Memory B cell (primary cell): ENCODE measurements around the gene ATF7.

Source experiments
- ATAC-seq: fragments of 150-1000 bp; cut with Tn5 transposase; 2 replicates; pipeline ENCODE4 v1.10.0; 2021; ENCODE audit warnings: low read depth, mild to moderate bottlenecking, moderate library complexity
- DNase-seq, 2 donors: peaks; one replicate each; pipeline ENCODE4 v3.0.0; 2022; ENCODE audit warnings: low spot score in 2 of 2
- H3K27ac Mint-ChIP-seq: one replicate; pipeline ENCODE4 v1.8.0; 2022; ENCODE audit warnings: mild to moderate bottlenecking, moderate library complexity, mixed read lengths
- H3K27me3 Mint-ChIP-seq: one replicate; pipeline ENCODE4 v1.8.0; 2022; ENCODE audit warnings: mixed read lengths
- H3K36me3 Mint-ChIP-seq: one replicate; pipeline ENCODE4 v1.8.0; 2022; ENCODE audit warnings: mild to moderate bottlenecking, mixed read lengths
- H3K4me1 Mint-ChIP-seq: one replicate; pipeline ENCODE4 v1.8.0; 2022; ENCODE audit warnings: mixed read lengths
- H3K4me3 Mint-ChIP-seq: one replicate; pipeline ENCODE4 v1.8.0; 2022; ENCODE audit warnings: mild to moderate bottlenecking, moderate library complexity, mixed read lengths
- H3K9me3 Mint-ChIP-seq: one replicate; pipeline ENCODE4 v1.8.0; 2022; ENCODE audit warnings: mixed read lengths

The ATF7 gene

DNA sequence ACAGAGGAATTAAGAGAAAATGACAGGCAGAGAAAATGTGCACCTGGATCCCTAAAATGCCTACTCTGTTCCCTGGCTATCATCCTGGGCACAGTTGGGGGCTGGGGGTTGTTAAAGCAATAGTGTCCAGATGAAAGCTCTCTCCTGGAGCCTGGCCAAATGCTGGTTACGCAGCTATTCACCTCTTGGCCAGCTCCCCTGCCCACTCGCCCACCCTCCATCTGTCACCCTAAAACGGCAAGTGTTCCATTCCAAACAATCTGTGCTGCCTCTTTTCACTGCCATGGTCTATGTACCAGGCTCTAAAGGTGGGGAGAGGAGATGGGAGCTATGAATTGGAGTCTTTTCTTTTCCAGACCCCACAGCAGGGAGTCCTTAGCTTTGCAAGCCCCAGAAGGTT, 94.2 kb downstream of the ATF7 start:
- Mint-ChIP-seq H3K4me1 (no peaks in the 10 kb centered on the region), H3K36me3 (peaks cover 27% of the 10 kb centered on the region), H3K27me3 (no peaks in the 10 kb centered on the region), H3K9me3 (no peaks in the 10 kb centered on the region), H3K27ac (no peak overlapping the region), H3K4me3 (no peak overlapping the region)
- DNase-seq (no peak), ATAC-seq (no peak)

DNA sequence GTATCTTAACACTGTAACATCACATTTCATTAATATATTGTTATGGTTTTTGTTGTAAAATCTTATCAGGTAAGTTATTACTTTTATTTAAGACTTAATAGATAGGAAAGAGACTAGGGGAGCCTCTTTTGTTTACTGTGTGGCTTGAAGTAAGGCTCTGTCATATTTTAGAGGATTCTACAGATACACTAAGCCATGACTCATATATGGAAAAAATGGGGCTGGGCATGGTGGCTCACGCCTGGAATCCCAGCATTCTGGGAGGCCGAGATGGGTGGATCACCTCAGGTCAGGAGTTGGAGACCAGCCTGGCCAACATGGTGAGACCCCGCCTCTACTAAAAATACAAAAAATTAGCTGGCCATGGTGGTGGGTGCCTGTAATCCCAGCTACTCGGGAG, 95.3 kb downstream of the ATF7 start:
- H3K27ac Mint-ChIP-seq = no peak overlapping the region
- H3K4me1 Mint-ChIP-seq = no peaks in the 10 kb centered on the region
- ATAC-seq (no peak), DNase-seq (no peak)
- H3K27me3 Mint-ChIP-seq = no peaks in the 10 kb centered on the region
- H3K36me3 Mint-ChIP-seq = peaks cover 29% of the 10 kb centered on the region
- H3K4me3 Mint-ChIP-seq = no peak overlapping the region
- H3K9me3 Mint-ChIP-seq = no peaks in the 10 kb centered on the region

DNA sequence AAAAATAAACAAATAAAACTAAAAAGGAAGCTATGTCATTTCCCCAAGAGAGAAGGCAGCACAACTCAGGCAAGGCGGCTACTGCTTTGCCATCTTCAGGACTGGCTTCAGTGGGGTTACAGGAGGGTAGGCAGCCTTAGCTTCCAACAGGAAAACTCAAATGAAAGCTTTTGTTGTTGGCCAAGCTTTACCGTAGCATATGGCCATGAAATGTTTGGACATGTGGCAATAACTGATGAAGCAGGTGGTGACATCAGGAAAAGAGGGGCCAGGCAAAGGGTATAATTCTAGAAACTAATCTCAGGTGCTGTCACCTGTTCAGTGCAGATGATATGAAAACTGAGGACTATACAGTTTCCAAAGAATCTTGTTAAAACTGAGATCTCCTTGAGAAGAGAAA, 96.1 kb downstream of the ATF7 start:
- Mint-ChIP-seq H3K36me3 (peaks cover 29% of the 10 kb centered on the region), H3K4me3 (no peak overlapping the region), H3K4me1 (no peaks in the 10 kb centered on the region), H3K27me3 (no peaks in the 10 kb centered on the region), H3K9me3 (no peaks in the 10 kb centered on the region), H3K27ac (no peak overlapping the region)
- DNase-seq (no peak), ATAC-seq (no peak)

DNA sequence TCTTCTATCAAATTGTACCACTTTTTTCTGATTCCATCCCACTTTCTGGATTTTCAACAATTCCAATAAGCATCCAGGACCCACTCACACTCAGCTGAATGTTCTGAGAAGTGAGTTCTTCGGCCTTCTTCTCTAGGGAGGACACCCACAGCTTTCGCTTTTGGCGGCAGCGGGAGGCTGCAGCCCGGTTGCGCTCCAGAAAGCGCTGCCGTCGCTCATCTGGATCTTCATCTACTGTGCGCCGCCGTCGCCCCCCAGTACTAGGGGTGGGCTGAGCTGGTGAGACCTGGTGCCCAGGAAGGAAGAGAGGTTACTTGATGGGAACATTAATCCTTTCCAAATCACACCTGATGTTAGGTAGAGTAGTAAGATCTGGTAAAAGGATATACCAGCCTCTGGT, 101.7 kb downstream of the ATF7 start:
- no peaks in the 10 kb centered on the region for H3K27me3 Mint-ChIP-seq
- peaks cover 31% of the 10 kb centered on the region for H3K36me3 Mint-ChIP-seq
- no peaks in the 10 kb centered on the region for H3K4me1 Mint-ChIP-seq
- DNase-seq (no peak), ATAC-seq (no peak)
- no peak overlapping the region for H3K27ac Mint-ChIP-seq
- no peak overlapping the region for H3K4me3 Mint-ChIP-seq
- H3K9me3 Mint-ChIP-seq = no peaks in the 10 kb centered on the region

DNA sequence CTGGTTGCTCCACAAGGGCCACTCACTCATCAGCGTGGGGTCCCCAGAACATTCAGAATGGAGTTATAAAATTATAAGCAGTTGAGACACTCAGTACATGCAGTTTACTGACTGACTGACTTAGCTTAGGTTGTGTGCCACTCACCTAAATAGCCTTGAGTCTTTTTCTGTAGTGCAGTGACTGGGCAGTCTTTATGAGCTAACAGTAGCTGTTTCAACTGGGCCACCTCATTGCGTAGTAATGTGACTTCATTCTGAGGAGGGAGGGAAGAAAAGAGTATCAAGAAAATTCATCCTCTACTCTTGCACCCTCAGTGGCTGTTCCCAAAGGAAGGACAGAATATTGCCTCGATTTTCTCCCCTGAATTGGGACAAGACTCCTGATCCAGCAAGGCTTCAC, 103.1 kb downstream of the ATF7 start:
- Mint-ChIP-seq H3K36me3 (peaks cover 28% of the 10 kb centered on the region), H3K9me3 (no peaks in the 10 kb centered on the region), H3K27me3 (no peaks in the 10 kb centered on the region), H3K27ac (no peak overlapping the region), H3K4me3 (no peak overlapping the region), H3K4me1 (no peaks in the 10 kb centered on the region)
- ATAC-seq (no peak), DNase-seq (no peak)

DNA sequence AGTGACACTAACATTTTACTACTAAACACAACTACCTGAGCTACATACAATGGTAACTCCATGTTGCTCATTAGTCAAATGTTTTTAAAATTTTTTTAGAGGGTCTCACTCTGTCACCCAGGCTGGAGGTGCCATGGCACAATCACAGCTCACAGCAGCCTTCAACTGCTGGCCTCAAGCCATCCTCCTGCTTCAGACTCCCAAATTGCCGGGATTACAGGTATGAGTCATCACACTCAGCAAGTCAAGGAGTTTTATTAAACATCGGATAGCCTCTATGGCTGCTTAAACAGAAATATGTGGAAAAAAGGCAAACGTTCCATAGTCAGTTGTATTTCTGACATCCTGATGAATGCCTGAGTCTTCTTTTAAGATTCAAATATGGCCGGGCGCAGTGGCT, 107.8 kb downstream of the ATF7 start:
- DNase-seq = no peak
- no peak overlapping the region for H3K27ac Mint-ChIP-seq
- ATAC-seq = no peak

DNA sequence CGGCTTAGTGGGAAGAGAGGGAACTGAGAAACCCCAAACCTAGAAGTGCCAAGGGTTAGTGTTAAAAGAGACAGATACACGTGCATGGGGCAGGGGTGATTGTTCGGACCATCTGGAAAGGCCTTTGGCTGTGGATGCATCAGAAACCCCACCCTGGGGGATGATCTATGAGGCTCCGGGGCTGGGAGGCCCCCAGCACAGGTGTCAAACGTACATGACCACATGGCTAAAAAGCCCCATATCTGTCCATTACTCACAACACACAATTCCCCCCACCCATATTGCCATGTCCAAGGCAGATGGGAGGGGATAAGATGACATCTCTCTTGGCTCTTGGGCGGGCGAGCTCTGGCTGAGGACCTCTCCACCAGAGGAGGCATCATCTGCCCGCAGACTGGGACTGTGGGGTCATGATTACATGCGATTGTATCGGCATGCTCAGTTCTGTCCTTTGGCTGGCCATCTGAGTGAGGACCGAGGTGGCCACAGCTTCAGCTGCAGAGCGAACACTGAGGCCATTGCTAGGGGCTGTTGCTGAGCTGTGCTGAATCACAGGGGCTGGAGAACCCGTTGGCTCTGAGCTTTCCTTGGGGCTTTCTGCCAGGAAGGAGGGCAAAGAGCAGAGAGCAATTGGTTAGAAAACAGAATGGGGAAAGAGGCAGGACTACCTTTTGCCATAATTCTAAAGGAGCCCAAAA, 109.3 kb downstream of the ATF7 start:
- DNase-seq (no peak), ATAC-seq (no peak)
- H3K27ac Mint-ChIP-seq = peak overlapping the region; percentile 22
- H3K4me1 Mint-ChIP-seq = no peaks in the 10 kb centered on the region
- no peak overlapping the region for H3K4me3 Mint-ChIP-seq
- peaks cover 31% of the 10 kb centered on the region for H3K36me3 Mint-ChIP-seq
- H3K27me3 Mint-ChIP-seq = no peaks in the 10 kb centered on the region
- no peaks in the 10 kb centered on the region for H3K9me3 Mint-ChIP-seq

More for the DNA sequence above, 107.8 kb downstream of the ATF7 start:
- no peak overlapping the region for H3K4me3 Mint-ChIP-seq
- no peaks in the 10 kb centered on the region for H3K9me3 Mint-ChIP-seq
- H3K4me1 Mint-ChIP-seq = no peaks in the 10 kb centered on the region
- H3K36me3 Mint-ChIP-seq = peaks cover 35% of the 10 kb centered on the region
- no peaks in the 10 kb centered on the region for H3K27me3 Mint-ChIP-seq

DNA sequence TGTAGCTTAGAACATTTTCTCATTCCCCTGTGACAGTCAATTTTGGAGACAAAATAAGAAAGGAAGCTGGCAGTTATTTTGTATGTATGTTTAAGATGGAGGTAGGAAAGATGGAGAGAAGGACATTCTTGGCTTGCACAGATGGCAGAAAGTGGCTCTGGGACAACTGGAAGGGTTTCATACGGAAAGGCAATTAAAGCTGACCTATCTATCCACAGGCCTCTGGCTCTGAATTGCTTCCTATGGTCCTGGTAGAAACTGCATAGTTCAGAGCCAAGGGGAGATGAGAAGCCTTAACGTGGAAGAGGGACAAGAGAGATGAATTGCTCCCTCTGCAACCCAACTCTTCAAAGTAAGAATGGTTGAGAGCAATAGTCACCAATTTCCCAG, 110.9 kb downstream of the ATF7 start:
- no peak overlapping the region for H3K4me3 Mint-ChIP-seq
- H3K27me3 Mint-ChIP-seq = no peaks in the 10 kb centered on the region
- H3K36me3 Mint-ChIP-seq = peaks cover 24% of the 10 kb centered on the region
- no peaks in the 10 kb centered on the region for H3K9me3 Mint-ChIP-seq
- ATAC-seq (no peak), DNase-seq (no peak)
- no peaks in the 10 kb centered on the region for H3K4me1 Mint-ChIP-seq
- peak overlapping the region; percentile 22 for H3K27ac Mint-ChIP-seq

DNA sequence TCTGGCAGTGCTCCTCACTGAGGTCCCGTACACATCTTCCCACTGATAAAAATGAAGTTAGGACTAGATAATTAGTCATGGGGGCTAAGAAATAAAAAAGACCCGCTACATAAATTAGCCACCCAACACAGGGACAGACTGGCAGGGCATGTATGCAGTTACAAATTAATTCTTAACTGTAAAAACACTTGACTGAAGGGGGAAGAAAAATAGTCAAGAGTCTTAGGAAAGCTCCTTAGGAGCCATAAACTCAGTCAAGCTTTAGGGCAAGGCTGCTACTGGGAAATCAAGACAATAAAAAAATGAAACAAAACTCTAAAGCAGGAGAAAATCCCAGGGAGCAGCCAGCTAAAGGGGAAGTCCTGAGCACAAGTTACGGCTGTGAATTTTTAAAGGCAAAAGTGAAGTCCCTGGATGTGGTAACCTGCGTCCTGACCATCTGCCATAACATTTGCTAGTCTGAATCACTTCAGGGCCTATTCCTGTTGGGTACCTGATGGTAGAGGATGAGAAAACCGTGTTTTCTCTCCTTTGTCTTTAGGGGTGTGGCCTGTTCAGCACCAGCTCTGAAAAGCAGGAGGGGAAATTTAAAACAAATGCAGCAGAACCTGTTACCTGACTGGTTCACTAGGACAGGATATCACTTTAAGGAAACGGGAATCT, 111.4 kb downstream of the ATF7 start:
- Mint-ChIP-seq H3K4me3 (no peak overlapping the region), H3K4me1 (no peaks in the 10 kb centered on the region), H3K27ac (peak overlapping the region; percentile 22), H3K36me3 (peaks cover 21% of the 10 kb centered on the region), H3K27me3 (no peaks in the 10 kb centered on the region), H3K9me3 (no peaks in the 10 kb centered on the region)
- DNase-seq (no peak), ATAC-seq (no peak)

DNA sequence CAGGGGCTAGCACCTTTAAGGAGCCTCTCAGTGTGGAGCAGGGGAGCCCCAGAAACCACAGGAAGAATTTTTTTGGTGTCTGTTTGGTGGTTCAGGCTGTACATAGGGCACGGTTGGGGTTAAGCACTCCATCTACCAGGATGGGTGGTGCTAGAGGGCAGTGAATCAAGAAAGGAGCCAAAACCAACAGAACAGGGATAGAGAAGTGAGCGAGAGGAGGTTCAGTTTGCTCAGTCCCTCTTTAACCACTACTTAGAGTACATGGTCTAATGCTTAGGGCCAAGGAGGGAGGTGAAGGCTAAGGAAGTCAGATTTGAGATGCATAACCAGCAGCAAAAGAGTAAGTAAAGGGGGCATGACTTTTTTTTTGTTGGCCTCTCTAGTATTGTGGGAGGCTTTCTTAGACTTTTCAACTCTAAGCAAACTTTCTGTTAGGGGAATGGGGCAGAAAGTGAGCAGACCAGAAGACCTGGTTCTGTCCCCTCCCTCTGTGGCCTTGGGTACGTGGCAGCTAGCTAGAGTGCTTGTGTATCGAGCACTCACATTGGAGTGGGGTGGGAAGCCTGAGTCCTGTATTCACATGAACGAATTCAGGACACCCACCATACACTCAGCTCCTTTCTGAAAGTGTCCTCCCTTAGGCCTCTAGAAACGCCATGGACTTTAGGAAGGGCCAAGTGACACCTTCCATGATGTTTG, 112.3 kb downstream of the ATF7 start:
- Mint-ChIP-seq H3K4me3 (no peak overlapping the region), H3K9me3 (no peaks in the 10 kb centered on the region), H3K27me3 (no peaks in the 10 kb centered on the region), H3K4me1 (no peaks in the 10 kb centered on the region), H3K36me3 (peaks cover 21% of the 10 kb centered on the region), H3K27ac (peak overlapping the region; percentile 29)
- DNase-seq = no peak
- ATAC-seq = no peak

DNA sequence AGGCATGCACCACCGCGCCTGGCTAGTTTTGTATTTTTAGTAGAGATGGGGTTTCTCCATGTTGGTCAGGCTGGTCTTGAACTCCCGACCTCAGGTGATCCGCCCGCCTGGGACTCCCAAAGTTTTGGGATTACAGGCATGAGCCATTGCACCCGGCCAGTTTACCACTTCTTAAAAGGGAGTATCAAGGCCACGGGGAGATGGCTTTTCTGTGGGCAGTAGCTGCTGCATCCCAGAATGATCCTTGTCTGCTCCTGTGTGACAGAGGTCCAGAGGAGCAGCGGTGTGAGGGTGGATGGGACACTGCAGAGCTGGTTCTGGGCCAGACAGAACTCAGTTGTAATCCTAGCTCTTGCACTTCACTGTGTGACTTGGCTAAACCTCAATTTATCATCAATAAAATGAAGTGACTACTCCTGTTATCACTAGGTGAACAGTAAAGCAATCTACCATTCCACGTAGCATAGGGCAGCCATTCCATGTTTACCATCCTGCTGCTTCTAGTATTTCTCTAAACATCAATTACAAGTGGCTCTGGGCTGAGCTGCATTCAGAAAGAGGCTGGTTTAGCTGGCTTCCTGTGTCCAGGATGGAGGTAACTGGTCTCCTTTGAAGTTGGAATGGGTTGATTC, 115.9 kb downstream of the ATF7 start:
- ATAC-seq (no peak), DNase-seq (no peak)
- H3K27ac Mint-ChIP-seq = peak overlapping the region; percentile 67
- H3K9me3 Mint-ChIP-seq = no peaks in the 10 kb centered on the region
- H3K4me1 Mint-ChIP-seq = peaks cover 4% of the 10 kb centered on the region
- no peak overlapping the region for H3K4me3 Mint-ChIP-seq
- H3K36me3 Mint-ChIP-seq = peaks cover 16% of the 10 kb centered on the region
- no peaks in the 10 kb centered on the region for H3K27me3 Mint-ChIP-seq

DNA sequence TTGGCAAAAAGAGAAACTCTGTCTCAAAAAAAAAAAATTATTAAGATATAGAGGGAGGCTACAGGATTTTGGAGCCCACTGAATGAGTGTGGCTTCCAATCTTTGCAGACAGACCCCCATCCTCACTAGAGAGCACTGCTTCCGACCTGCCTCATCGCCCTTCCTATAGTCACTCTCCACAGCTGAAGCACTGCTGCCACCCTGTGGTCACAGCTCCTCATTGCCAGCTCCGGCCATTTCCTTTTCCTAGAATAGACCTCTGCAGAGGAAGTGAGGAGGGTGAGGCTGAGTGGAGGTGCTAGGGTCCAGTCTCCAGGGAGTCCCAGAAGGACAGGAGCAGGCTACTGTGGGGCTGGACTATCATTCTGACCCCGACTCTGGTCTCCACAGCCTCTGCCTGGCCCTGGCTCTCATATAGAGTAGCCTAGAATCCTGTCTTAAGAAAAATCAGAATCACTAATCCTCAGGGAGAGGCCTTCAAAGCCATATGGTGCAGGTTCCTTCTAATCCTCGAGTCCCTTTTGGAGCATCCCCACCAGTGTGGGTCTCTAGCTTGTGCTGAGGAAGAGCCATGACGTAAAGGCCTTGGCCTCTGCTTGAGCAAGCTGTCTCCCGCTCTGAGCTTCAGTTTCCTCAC, 117.5 kb downstream of the ATF7 start:
- ATAC-seq = peak; percentile 97
- Mint-ChIP-seq H3K9me3 (no peaks in the 10 kb centered on the region), H3K27ac (peak overlapping the region; percentile 11), H3K27me3 (no peaks in the 10 kb centered on the region), H3K4me3 (no peak overlapping the region), H3K4me1 (peaks cover 6% of the 10 kb centered on the region), H3K36me3 (peaks cover 14% of the 10 kb centered on the region)
- DNase-seq = peak; percentile 76 to 87

DNA sequence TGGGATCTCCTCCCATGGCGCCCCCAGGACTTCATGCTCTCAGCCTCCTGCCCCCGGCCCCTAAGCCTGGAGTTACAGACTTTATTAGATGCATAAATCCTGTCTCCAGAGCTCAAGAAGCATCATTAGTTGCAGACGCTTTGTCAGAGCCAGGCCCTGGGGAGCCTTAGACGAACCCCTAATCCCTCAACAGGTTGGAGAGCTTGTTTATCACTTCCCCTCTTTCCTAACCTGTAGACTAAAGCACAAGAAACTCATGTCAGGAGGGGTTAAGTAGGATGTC, 118.6 kb downstream of the ATF7 start:
- DNase-seq (no peak), ATAC-seq (no peak)
- no peaks in the 10 kb centered on the region for H3K27me3 Mint-ChIP-seq
- peaks cover 10% of the 10 kb centered on the region for H3K36me3 Mint-ChIP-seq
- no peak overlapping the region for H3K4me3 Mint-ChIP-seq
- no peak overlapping the region for H3K27ac Mint-ChIP-seq
- H3K4me1 Mint-ChIP-seq = peaks cover 6% of the 10 kb centered on the region
- no peaks in the 10 kb centered on the region for H3K9me3 Mint-ChIP-seq
